ENCODE data around the gene PCYT1A.
"Not testable (repeated sequence)": the region's sequence is repeated elsewhere in the genome, so short reads cannot be mapped to it uniquely, and the experiment has no call there.

The PCYT1A gene

GRCh38 chr3:196192036-196192523 lies 95.4 kb downstream of the PCYT1A start:
- Histone ChIP-seq H3K9me3 (no peaks in the 10 kb centered on the region), H3K27me3 (no peaks in the 10 kb centered on the region), H3K4me3 (ENCODE audit: low read depth, low read length) (no peak overlapping the region), H3K4me1 (peaks cover 2% of the 10 kb centered on the region), H3K36me3 (no peaks in the 10 kb centered on the region)
- no peak for TF ChIP-seq CTCF (IDR thresholded peaks at IDR 0.05; ENCODE audit: low read depth, low read length)
- DNase-seq, result no peak

GRCh38 chr3:196189566-196190347 lies 97.8 kb downstream of the PCYT1A start:
- Histone ChIP-seq H3K27me3 (no peaks in the 10 kb centered on the region), H3K4me3 (ENCODE audit: low read depth, low read length) (no peak overlapping the region), H3K4me1 (peaks cover 2% of the 10 kb centered on the region), H3K9me3 (no peaks in the 10 kb centered on the region), H3K36me3 (no peaks in the 10 kb centered on the region)
- DNase-seq, result no peak
- TF ChIP-seq CTCF (IDR thresholded peaks at IDR 0.05; ENCODE audit: low read depth, low read length), result no peak

GRCh38 chr3:196186651-196187573 lies 100.6 kb downstream of the PCYT1A start:
- Histone ChIP-seq H3K4me1 (no peaks in the 10 kb centered on the region; the same call in 1 of the 2 replicates), H3K27me3 (no peaks in the 10 kb centered on the region), H3K9me3 (no peaks in the 10 kb centered on the region), H3K36me3 (no peaks in the 10 kb centered on the region), H3K4me3 (ENCODE audit: low read depth, low read length) (peak overlapping the region; percentile 36)
- DNase-seq, result peak; percentile 73
- TF ChIP-seq CTCF (IDR thresholded peaks at IDR 0.05; ENCODE audit: low read depth, low read length), result no peak

- no peaks in the 10 kb centered on the region for H3K27me3 ChIP-seq
- no peaks in the 10 kb centered on the region for H3K36me3 ChIP-seq
- TF ChIP-seq CTCF (IDR thresholded peaks at IDR 0.05; ENCODE audit: low read depth, low read length), result no peak
- no peak overlapping the region for H3K4me3 ChIP-seq (ENCODE audit: low read depth, low read length)
- no peaks in the 10 kb centered on the region for H3K9me3 ChIP-seq
- no peaks in the 10 kb centered on the region; the same call in 1 of the 2 replicates for H3K4me1 ChIP-seq
- DNase-seq, result no peak
These were observed 102.6 kb downstream of the PCYT1A start for GRCh38 chr3:196184881-196185280.

- not testable (repeated sequence) for H3K36me3 ChIP-seq; H3K4me1 ChIP-seq; DNase-seq; H3K27me3 ChIP-seq; H3K4me3 ChIP-seq (ENCODE audit: low read depth, low read length); H3K9me3 ChIP-seq
These were observed 103.4 kb downstream of the PCYT1A start for GRCh38 chr3:196184169-196184432.

GRCh38 chr3:196181127-196181546 lies 106.4 kb downstream of the PCYT1A start:
- no peaks in the 10 kb centered on the region for H3K4me1 ChIP-seq
- H3K27me3 ChIP-seq, result no peaks in the 10 kb centered on the region
- no peak overlapping the region for H3K4me3 ChIP-seq (ENCODE audit: low read depth, low read length)
- no peak for DNase-seq
- no peaks in the 10 kb centered on the region for H3K36me3 ChIP-seq
- H3K9me3 ChIP-seq, result no peaks in the 10 kb centered on the region
- no peak for TF ChIP-seq CTCF (IDR thresholded peaks at IDR 0.05; ENCODE audit: low read depth, low read length)
